Left ventricle myocardium inferior (tissue), 1 donor: Measurements from ENCODE around the gene KAZALD1. TPM values are rescaled to one million over a fixed set of nuclear protein-coding genes. Genes with fewer than 3 reads are reported as not detected.

Experiments used
- DNase-seq: peaks from one replicate; pipeline ENCODE4 v3.0.0-alpha.2; 2020
- H3K27ac ChIP-seq: fragments of 200-600 bp; replicated peaks from 2 replicates; pipeline ENCODE4 v1.8.0; 2021
- H3K27me3 ChIP-seq: fragments of 200-600 bp; 2 replicates; pipeline ENCODE4 v1.8.0; 2021; ENCODE audit warnings: low read depth
- H3K36me3 ChIP-seq: fragments of 200-600 bp; 2 replicates; pipeline ENCODE4 v1.8.0; 2021
- H3K4me1 ChIP-seq: fragments of 200-600 bp; 2 replicates; pipeline ENCODE4 v1.8.0; 2021
- H3K4me3 ChIP-seq: fragments of 200-600 bp; 2 replicates; pipeline ENCODE4 v1.8.0; 2021; ENCODE audit warnings: mild to moderate bottlenecking, moderate library complexity
- H3K9me3 ChIP-seq: fragments of 200-600 bp; replicated peaks from 2 replicates; pipeline ENCODE4 v1.8.0; 2021
- CTCF ChIP-seq: fragments of 200-600 bp; IDR thresholded peaks from 2 replicates; pipeline ENCODE4 v1.8.0; 2021; ENCODE audit warnings: antibody characterized with exemption, mild to moderate bottlenecking, borderline replicate concordance
- intact Hi-C: fragments of 100-400 bp; cut with micrococcal nuclease; formaldehyde crosslinking; loops from one replicate; pipeline ENCODE4 v1.11.0; 2022
- total RNA-seq: library from RNA; stranded (reverse); fragmentation: NEBNext Ultra II Directional; extraction: Animal tissue kit (Norgen Biotek cat#: 25700); gene quantifications from one replicate; pipeline ENCODE4 v1.2.1, GENCODE V29; 2021
- donor health status: DM: no; HTN: yes; CAD: no; lungs with severe emphysema.

Gene KAZALD1
- total RNA-seq, 1 donor from 2014 or later: 5.1 TPM

GRCh38 chr10:101020427-101021075 lies 41.2 kb upstream of the KAZALD1 start:
- no peak for DNase-seq
- peaks cover 45% of the 10 kb centered on the region for H3K27me3 ChIP-seq
- intact Hi-C loops: no loop called here

GRCh38 chr10:101021239-101021638 lies 40.5 kb upstream of the KAZALD1 start:
- H3K27me3 ChIP-seq: peaks cover 38% of the 10 kb centered on the region
- H3K9me3 ChIP-seq: no peaks in the 10 kb centered on the region
- H3K4me3 ChIP-seq: no peak overlapping the region
- intact Hi-C loops: no loop called here
- peaks cover 11% of the 10 kb centered on the region for H3K4me1 ChIP-seq
- no peak for TF ChIP-seq CTCF
- H3K27ac ChIP-seq: no peak overlapping the region
- no peaks in the 10 kb centered on the region for H3K36me3 ChIP-seq
- DNase-seq: no peak

More at GRCh38 chr10:101020427-101021075, 41.2 kb upstream of the KAZALD1 start:
- Histone ChIP-seq H3K4me3 (no peak overlapping the region), H3K36me3 (no peaks in the 10 kb centered on the region), H3K27ac (no peak overlapping the region), H3K9me3 (no peaks in the 10 kb centered on the region), H3K4me1 (peaks cover 11% of the 10 kb centered on the region)
- TF ChIP-seq CTCF: no peak

- Histone ChIP-seq H3K4me3 (no peak overlapping the region), H3K36me3 (no peaks in the 10 kb centered on the region), H3K9me3 (no peaks in the 10 kb centered on the region), H3K4me1 (peaks cover 11% of the 10 kb centered on the region), H3K27ac (no peak overlapping the region), H3K27me3 (peaks cover 33% of the 10 kb centered on the region)
- intact Hi-C loops: no loop called here
- DNase-seq: no peak
- TF ChIP-seq CTCF: no peak
These were observed 40.0 kb upstream of the KAZALD1 start for GRCh38 chr10:101021692-101022251.

DNA sequence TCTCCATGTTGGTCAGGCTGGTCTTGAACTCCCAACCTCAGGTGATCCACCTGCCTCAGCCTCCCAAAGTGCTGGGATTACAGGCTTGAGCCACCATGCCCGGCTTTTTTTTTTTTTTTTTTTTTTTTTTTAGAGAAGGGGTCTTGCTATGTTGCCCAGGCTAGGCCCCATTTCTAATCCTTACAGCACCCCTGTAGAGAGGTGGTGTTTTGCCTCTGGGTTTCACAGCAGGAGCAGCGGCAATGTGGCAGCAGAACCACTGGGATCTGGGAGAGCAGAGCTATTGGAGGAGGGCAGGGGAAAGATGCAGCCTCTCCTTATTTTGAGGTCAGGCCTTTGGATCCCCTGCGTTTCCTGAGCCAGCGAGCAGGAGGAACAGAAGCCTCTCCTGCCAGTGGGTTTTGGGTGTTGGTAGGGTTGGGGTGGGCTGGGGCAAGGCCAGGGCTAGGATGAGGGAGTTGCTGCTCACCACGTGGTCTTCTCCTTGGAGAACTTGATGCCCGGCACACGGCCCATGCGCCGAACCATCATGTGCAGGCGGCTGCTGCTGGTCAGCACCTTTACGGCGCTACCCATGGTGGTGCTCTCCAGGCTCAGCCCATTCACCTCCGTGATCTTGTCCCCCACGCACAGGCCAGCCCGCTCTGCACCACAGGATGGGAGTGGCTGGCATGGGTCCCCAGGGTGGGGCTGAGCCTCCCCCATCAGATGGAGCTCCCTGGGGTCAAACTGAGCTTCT lies 38.7 kb upstream of the KAZALD1 start:
- intact Hi-C loops: no loop called here
- H3K4me1 ChIP-seq: peaks cover 11% of the 10 kb centered on the region
- H3K9me3 ChIP-seq: no peaks in the 10 kb centered on the region
- no peak for DNase-seq
- no peak overlapping the region for H3K4me3 ChIP-seq
- H3K27ac ChIP-seq: no peak overlapping the region
- peaks cover 22% of the 10 kb centered on the region for H3K27me3 ChIP-seq
- H3K36me3 ChIP-seq: no peaks in the 10 kb centered on the region
- no peak for TF ChIP-seq CTCF

DNA sequence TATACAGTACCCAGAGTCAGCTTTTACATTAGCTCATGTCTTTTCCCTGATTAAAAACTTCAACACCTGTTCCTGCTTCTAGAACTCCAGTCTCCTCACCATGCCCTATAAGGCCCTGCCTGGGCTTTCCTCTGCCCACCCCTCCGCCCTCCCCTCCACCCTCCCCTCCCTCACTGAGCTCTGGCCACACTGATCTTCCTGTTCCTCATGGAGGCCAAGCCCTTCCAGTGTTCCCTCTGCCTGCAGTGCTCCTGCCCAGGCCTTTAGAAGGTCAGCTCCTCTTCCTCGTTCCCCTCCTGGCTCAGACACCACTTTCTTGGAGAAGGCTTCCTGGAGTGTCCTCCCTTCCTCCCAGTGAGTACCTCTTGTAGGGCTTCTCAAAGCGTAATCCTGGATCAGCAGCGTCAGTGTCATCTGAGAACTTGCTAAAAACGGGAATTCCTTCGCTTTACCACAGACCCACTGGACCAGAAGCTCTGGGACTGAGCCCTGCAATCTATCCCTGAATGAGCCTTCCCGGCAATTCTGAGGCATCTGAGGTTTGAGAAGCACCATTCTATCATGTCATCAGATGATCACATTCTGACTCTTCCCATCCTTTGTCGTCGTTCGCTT lies 34.6 kb upstream of the KAZALD1 start:
- H3K27me3 ChIP-seq: peaks cover 3% of the 10 kb centered on the region
- TF ChIP-seq CTCF: no peak
- no peaks in the 10 kb centered on the region for H3K36me3 ChIP-seq
- peaks cover 21% of the 10 kb centered on the region for H3K4me1 ChIP-seq
- H3K9me3 ChIP-seq: no peaks in the 10 kb centered on the region
- H3K4me3 ChIP-seq: no peak overlapping the region
- intact Hi-C loops: no loop called here
- no peak for DNase-seq
- H3K27ac ChIP-seq: no peak overlapping the region
